ENCODE data around the gene PDE4D. TPM values are rescaled to one million over a fixed set of nuclear protein-coding genes. Genes with fewer than 3 reads are reported as not detected.

PDE4D gene
- total and polyA plus RNA-seq, 2 experiments from 2014 or later = 4.3 to 9.7 TPM

GRCh38 chr5:59103303-59103702 lies 790.2 kb downstream of the PDE4D start:
- DNase-seq = no peak
- TF ChIP-seq EZH2 (IDR thresholded peaks at IDR 0.05; ENCODE audit: insufficient read depth, poor library complexity, severe bottlenecking) = no peak
- TF ChIP-seq EZH2phosphoT487 (IDR thresholded peaks at IDR 0.05; ENCODE audit: insufficient read depth, low read depth) = no peak
- no peaks in the 10 kb centered on the region for H4K20me1 ChIP-seq (ENCODE audit: insufficient read depth)
- no peaks in the 10 kb centered on the region for H3K79me2 ChIP-seq (ENCODE audit: insufficient read depth)
- H3K9me3 ChIP-seq (ENCODE audit: low read depth) = no peaks in the 10 kb centered on the region
- peaks cover 13% of the 10 kb centered on the region for H3K4me1 ChIP-seq (ENCODE audit: insufficient read depth)
- H3F3A ChIP-seq (ENCODE audit: insufficient read depth) = peaks cover 15% of the 10 kb centered on the region; the same call in 1 of the 2 replicates
- H3K9me2 ChIP-seq (ENCODE audit: insufficient read depth) = no peaks in the 10 kb centered on the region
- no peaks in the 10 kb centered on the region for H3K27me3 ChIP-seq (replicated peaks; ENCODE audit: insufficient read depth)
- no peak overlapping the region for H2AFZ ChIP-seq
- 51% methylated on average over 3 of the region's 3 CpGs for WGBS, 2 experiments (ENCODE audit: low coverage in 1 of 2, low lambda C conversion rate in 2 of 2, missing lambda C conversion rate in 2 of 2)
- H3K4me2 ChIP-seq (ENCODE audit: unreplicated experiment) = no peak overlapping the region
- no peak overlapping the region for H3K27ac ChIP-seq
- no peaks in the 10 kb centered on the region for H3K36me3 ChIP-seq (ENCODE audit: low read depth)
- in situ Hi-C loops (cut with MboI) = no loop called here
- no peak overlapping the region for H3K9ac ChIP-seq
- no peak overlapping the region for H3K4me3 ChIP-seq

GRCh38 chr5:59102437-59102836 lies 791.1 kb downstream of the PDE4D start:
- H3K36me3 ChIP-seq (ENCODE audit: low read depth) = no peaks in the 10 kb centered on the region
- no peak overlapping the region for H3K4me2 ChIP-seq (ENCODE audit: unreplicated experiment)
- no peaks in the 10 kb centered on the region for H3K9me3 ChIP-seq (ENCODE audit: low read depth)
- 100% methylated on average over 1 of the region's 1 CpG for WGBS, 2 experiments (ENCODE audit: low coverage in 1 of 2, low lambda C conversion rate in 2 of 2, missing lambda C conversion rate in 2 of 2)
- no peak overlapping the region for H3K4me3 ChIP-seq
- no peaks in the 10 kb centered on the region for H3K27me3 ChIP-seq (replicated peaks; ENCODE audit: insufficient read depth)
- in situ Hi-C loops (cut with MboI) = no loop called here
- H4K20me1 ChIP-seq (ENCODE audit: insufficient read depth) = no peaks in the 10 kb centered on the region
- DNase-seq = no peak
- peaks cover 15% of the 10 kb centered on the region; the same call in 1 of the 2 replicates for H3F3A ChIP-seq (ENCODE audit: insufficient read depth)
- no peaks in the 10 kb centered on the region for H3K9me2 ChIP-seq (ENCODE audit: insufficient read depth)
- no peak overlapping the region for H2AFZ ChIP-seq
- no peaks in the 10 kb centered on the region for H3K79me2 ChIP-seq (ENCODE audit: insufficient read depth)
- H3K9ac ChIP-seq = no peak overlapping the region
- no peak for TF ChIP-seq EZH2phosphoT487 (IDR thresholded peaks at IDR 0.05; ENCODE audit: insufficient read depth, low read depth)
- no peak for TF ChIP-seq EZH2 (IDR thresholded peaks at IDR 0.05; ENCODE audit: insufficient read depth, poor library complexity, severe bottlenecking)
- peaks cover 14% of the 10 kb centered on the region for H3K4me1 ChIP-seq (ENCODE audit: insufficient read depth)
- H3K27ac ChIP-seq = no peak overlapping the region

- no peaks in the 10 kb centered on the region for H3K36me3 ChIP-seq (ENCODE audit: low read depth)
- TF ChIP-seq EZH2phosphoT487 (IDR thresholded peaks at IDR 0.05; ENCODE audit: insufficient read depth, low read depth) = no peak
- no peak for TF ChIP-seq EZH2 (IDR thresholded peaks at IDR 0.05; ENCODE audit: insufficient read depth, poor library complexity, severe bottlenecking)
- peaks cover 18% of the 10 kb centered on the region for H3K4me1 ChIP-seq (ENCODE audit: insufficient read depth)
- H3K27me3 ChIP-seq (replicated peaks; ENCODE audit: insufficient read depth) = no peaks in the 10 kb centered on the region
- no peak overlapping the region for H3K4me3 ChIP-seq
- no peak overlapping the region for H3K4me2 ChIP-seq (ENCODE audit: unreplicated experiment)
- H3K9me3 ChIP-seq (ENCODE audit: low read depth) = no peaks in the 10 kb centered on the region
- in situ Hi-C loops (cut with MboI) = no loop called here
- H3K27ac ChIP-seq = no peak overlapping the region
- H2AFZ ChIP-seq = no peak overlapping the region
- H3F3A ChIP-seq (ENCODE audit: insufficient read depth) = peaks cover 15% of the 10 kb centered on the region; the same call in 1 of the 2 replicates
- no peak overlapping the region for H3K9ac ChIP-seq
- DNase-seq = no peak
- 0 out of 2 replicates have a peak, but pooled peaks cover 6% of the 10 kb centered on the region for H3K9me2 ChIP-seq (ENCODE audit: insufficient read depth)
- no peaks in the 10 kb centered on the region for H3K79me2 ChIP-seq (ENCODE audit: insufficient read depth)
- 94 to 95% methylated on average over 5 of the region's 5 CpGs for WGBS, 2 experiments (ENCODE audit: low coverage in 1 of 2, low lambda C conversion rate in 2 of 2, missing lambda C conversion rate in 2 of 2)
- H4K20me1 ChIP-seq (ENCODE audit: insufficient read depth) = no peaks in the 10 kb centered on the region
Measured at GRCh38 chr5:59100875-59101274, 792.7 kb downstream of the PDE4D start.

GRCh38 chr5:59099995-59100345 lies 793.6 kb downstream of the PDE4D start:
- Histone ChIP-seq H3K9ac (no peak overlapping the region), H3F3A (ENCODE audit: insufficient read depth) (peaks cover 15% of the 10 kb centered on the region; the same call in 1 of the 2 replicates), H3K4me3 (no peak overlapping the region), H3K27ac (no peak overlapping the region), H3K4me2 (ENCODE audit: unreplicated experiment) (no peak overlapping the region), H3K9me3 (ENCODE audit: low read depth) (no peaks in the 10 kb centered on the region), H3K27me3 (replicated peaks; ENCODE audit: insufficient read depth) (no peaks in the 10 kb centered on the region), H3K9me2 (ENCODE audit: insufficient read depth) (0 out of 2 replicates have a peak, but pooled peaks cover 6% of the 10 kb centered on the region), H3K4me1 (ENCODE audit: insufficient read depth) (peaks cover 27% of the 10 kb centered on the region), H2AFZ (0 out of 2 replicates have a peak overlapping the region, but pooled peaks have one; percentile 25), H4K20me1 (ENCODE audit: insufficient read depth) (no peaks in the 10 kb centered on the region), H3K36me3 (ENCODE audit: low read depth) (no peaks in the 10 kb centered on the region), H3K79me2 (ENCODE audit: insufficient read depth) (no peaks in the 10 kb centered on the region)
- TF ChIP-seq EZH2phosphoT487 (IDR thresholded peaks at IDR 0.05; ENCODE audit: insufficient read depth, low read depth) (no peak), EZH2 (IDR thresholded peaks at IDR 0.05; ENCODE audit: insufficient read depth, poor library complexity, severe bottlenecking) (no peak)
- DNase-seq = no peak
- in situ Hi-C loops (cut with MboI) = no loop called here
- WGBS, 2 experiments (ENCODE audit: low coverage in 1 of 2, low lambda C conversion rate in 2 of 2, missing lambda C conversion rate in 2 of 2) = 91 to 92% methylated on average over 6 of the region's 6 CpGs

Measured in GM23248 (cell line).